ENCODE results near the gene RFNG.

DNA sequence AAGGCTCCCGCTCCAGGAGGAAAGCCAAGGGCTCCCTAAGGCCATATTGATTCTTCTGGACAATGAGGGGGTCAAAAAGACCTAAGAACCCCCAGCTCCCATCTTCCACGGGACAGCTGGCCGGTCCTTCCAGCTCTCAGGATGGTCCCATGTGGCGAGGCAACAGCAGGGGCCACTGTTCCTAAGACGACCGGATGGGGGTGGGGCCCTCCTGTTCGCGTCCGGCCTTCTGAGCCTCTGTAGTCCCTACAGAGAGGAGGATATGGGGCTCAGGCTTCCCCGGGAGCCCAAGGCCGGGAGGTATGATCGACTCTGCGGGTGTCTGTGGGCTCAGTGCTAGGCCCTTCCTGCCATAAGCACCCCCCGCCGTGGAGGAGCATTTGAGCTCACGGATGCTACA is 8.1 kb downstream of the RFNG start:
- TF ChIP-seq, protein P1, sequence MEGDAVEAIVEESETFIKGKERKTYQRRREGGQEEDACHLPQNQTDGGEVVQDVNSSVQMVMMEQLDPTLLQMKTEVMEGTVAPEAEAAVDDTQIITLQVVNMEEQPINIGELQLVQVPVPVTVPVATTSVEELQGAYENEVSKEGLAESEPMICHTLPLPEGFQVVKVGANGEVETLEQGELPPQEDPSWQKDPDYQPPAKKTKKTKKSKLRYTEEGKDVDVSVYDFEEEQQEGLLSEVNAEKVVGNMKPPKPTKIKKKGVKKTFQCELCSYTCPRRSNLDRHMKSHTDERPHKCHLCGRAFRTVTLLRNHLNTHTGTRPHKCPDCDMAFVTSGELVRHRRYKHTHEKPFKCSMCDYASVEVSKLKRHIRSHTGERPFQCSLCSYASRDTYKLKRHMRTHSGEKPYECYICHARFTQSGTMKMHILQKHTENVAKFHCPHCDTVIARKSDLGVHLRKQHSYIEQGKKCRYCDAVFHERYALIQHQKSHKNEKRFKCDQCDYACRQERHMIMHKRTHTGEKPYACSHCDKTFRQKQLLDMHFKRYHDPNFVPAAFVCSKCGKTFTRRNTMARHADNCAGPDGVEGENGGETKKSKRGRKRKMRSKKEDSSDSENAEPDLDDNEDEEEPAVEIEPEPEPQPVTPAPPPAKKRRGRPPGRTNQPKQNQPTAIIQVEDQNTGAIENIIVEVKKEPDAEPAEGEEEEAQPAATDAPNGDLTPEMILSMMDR (IDR thresholded peaks at IDR 0.05) = no peak
- TF ChIP-seq POLR2A (IDR thresholded peaks at IDR 0.05) = no peak

Measured in right lobe of liver (tissue), 4 donors.